Thoracic aorta (tissue), 2 donors: ENCODE data around the gene ZDHHC16. TPM values are rescaled to one million over a fixed set of nuclear protein-coding genes. Genes with fewer than 3 reads are reported as not detected.

Experiments
- ATAC-seq: fragments of 150-250 bp; one replicate; pipeline ENCODE4 v1.8.0; 2017; ENCODE audit warnings: low read depth; ENCODE audit not compliant: insufficient number of reproducible peaks, low FRiP score
- DNase-seq: peaks from one replicate; pipeline ENCODE4 v3.0.0-alpha.2; 2020; ENCODE audit warnings: low spot score
- H3K27ac ChIP-seq, 2 donors: fragments of 200-600 bp; sonication (generic); 1 replicate in 1 of 2; 2 replicates in 1 of 2; pipeline ENCODE4 v1.5.1; 2016; ENCODE audit warnings: mild to moderate bottlenecking in 2 of 2, moderate library complexity in 2 of 2
- H3K27me3 ChIP-seq: fragments of 200-600 bp; sonication (generic); replicated peaks from 2 replicates; pipeline ENCODE4 v1.6.0; 2016; ENCODE audit warnings: mild to moderate bottlenecking; ENCODE audit not compliant: insufficient read depth
- H3K36me3 ChIP-seq: fragments of 200-600 bp; sonication (generic); one replicate; pipeline ENCODE4 v1.5.1; 2016
- H3K4me1 ChIP-seq, 2 donors: fragments of 200-600 bp; sonication (generic); 1 replicate in 1 of 2; 2 replicates in 1 of 2; pipeline versions ENCODE4 v1.5.1 to v1.6.0; 2016; ENCODE audit warnings: low read depth in 2 of 2, mild to moderate bottlenecking in 1 of 2; ENCODE audit not compliant: control insufficient read depth in 1 of 2
- H3K4me3 ChIP-seq: fragments of 200-600 bp; sonication (generic); 2 replicates; pipeline ENCODE4 v1.5.1; 2016; ENCODE audit warnings: mild to moderate bottlenecking
- H3K9me3 ChIP-seq: fragments of 200-600 bp; sonication (generic); 2 replicates; pipeline ENCODE4 v1.5.1; 2016
- total RNA-seq, 2 donors: library from RNA; depleted of rRNA; stranded (reverse); fragments of >200 nt; gene quantifications; one replicate each; pipeline versions ENCODE4 v1.1.0 to v1.2.3, GENCODE V29; 2016
- TF ChIP-seq, protein P1 (sequence below): fragments of 200-600 bp; sonication (generic); IDR thresholded peaks from one replicate; pipeline ENCODE4 v1.5.1; 2019; ENCODE audit warnings: antibody characterized with exemption

The ZDHHC16 gene
- total RNA-seq, 2 donors from 2014 or later: 23.4 to 31.7 TPM

DNA sequence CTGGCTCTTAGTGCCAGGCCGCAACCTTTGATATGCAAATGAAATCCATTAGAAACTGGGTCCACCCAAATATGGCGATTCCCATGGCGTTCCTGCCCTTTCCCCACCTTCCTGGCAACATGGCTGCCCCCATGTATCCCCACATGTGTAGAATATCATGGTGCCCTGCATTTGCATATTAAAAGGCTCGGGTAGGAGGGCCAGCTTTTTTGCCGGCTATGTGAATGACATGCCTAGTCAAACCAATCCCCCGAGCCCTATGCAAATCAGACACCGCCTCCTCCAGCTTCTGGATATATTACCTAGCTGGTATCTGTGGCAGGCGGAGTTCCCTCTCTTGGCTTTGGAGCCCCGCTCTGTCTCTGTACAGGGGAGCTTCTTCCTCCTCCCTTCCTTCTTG, 34.0 kb downstream of the ZDHHC16 start:
- no peak for ATAC-seq
- TF ChIP-seq, protein P1, sequence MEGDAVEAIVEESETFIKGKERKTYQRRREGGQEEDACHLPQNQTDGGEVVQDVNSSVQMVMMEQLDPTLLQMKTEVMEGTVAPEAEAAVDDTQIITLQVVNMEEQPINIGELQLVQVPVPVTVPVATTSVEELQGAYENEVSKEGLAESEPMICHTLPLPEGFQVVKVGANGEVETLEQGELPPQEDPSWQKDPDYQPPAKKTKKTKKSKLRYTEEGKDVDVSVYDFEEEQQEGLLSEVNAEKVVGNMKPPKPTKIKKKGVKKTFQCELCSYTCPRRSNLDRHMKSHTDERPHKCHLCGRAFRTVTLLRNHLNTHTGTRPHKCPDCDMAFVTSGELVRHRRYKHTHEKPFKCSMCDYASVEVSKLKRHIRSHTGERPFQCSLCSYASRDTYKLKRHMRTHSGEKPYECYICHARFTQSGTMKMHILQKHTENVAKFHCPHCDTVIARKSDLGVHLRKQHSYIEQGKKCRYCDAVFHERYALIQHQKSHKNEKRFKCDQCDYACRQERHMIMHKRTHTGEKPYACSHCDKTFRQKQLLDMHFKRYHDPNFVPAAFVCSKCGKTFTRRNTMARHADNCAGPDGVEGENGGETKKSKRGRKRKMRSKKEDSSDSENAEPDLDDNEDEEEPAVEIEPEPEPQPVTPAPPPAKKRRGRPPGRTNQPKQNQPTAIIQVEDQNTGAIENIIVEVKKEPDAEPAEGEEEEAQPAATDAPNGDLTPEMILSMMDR: no peak
- H3K9me3 ChIP-seq: no peaks in the 10 kb centered on the region
- no peaks in the 10 kb centered on the region for H3K4me1 ChIP-seq
- H3K4me3 ChIP-seq: no peak overlapping the region
- peaks cover 48% of the 10 kb centered on the region for H3K36me3 ChIP-seq
- H3K27ac ChIP-seq: no peak overlapping the region
- DNase-seq: no peak
- no peaks in the 10 kb centered on the region for H3K27me3 ChIP-seq

DNA sequence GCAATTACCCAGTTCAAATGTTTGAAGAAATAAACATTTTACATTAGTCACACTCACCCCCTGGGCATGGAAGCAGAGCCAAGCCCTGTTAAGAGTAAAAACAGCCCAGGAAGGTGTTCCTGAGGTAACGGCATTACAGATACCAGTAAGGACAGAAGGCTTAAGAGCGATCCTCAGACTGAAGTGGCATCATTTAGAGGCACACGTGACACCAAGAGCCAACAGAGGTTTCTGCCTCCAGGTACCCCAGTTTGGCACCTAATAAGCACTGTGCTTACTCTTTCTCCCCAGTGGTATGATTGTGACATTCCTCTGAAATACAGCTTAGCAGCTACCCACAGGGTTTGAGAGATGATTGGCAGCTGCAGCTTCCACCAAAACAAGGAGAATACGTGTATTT, 35.1 kb downstream of the ZDHHC16 start:
- H3K4me3 ChIP-seq: no peak overlapping the region
- peaks cover 45% of the 10 kb centered on the region for H3K36me3 ChIP-seq
- no peaks in the 10 kb centered on the region for H3K4me1 ChIP-seq
- TF ChIP-seq, protein P1: no peak
- H3K27me3 ChIP-seq: no peaks in the 10 kb centered on the region
- no peak overlapping the region for H3K27ac ChIP-seq
- H3K9me3 ChIP-seq: no peaks in the 10 kb centered on the region
- no peak for ATAC-seq
- DNase-seq: no peak

DNA sequence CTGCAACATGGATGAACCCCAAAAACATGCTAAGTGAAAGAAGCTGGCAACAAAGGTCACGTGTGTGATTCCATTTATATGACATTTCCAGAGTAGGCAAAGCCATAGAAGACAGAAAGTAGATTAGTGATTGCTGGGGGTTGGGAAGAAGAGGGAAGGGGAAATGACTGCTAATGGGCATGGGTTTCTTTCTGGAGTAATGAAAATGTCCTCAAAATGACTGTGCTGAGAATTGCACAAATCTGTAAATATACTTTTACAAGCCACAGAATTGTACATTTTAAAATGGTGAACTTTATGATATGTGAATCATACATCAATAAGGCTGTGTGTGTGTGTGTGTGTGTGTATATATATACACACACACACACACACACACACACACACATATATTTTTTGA, 36.4 kb downstream of the ZDHHC16 start:
- no peaks in the 10 kb centered on the region for H3K9me3 ChIP-seq
- no peaks in the 10 kb centered on the region for H3K4me1 ChIP-seq
- H3K27ac ChIP-seq: no peak overlapping the region
- peaks cover 32% of the 10 kb centered on the region for H3K36me3 ChIP-seq
- no peak for ATAC-seq
- H3K4me3 ChIP-seq: no peak overlapping the region
- TF ChIP-seq, protein P1: no peak
- H3K27me3 ChIP-seq: no peaks in the 10 kb centered on the region
- no peak for DNase-seq

DNA sequence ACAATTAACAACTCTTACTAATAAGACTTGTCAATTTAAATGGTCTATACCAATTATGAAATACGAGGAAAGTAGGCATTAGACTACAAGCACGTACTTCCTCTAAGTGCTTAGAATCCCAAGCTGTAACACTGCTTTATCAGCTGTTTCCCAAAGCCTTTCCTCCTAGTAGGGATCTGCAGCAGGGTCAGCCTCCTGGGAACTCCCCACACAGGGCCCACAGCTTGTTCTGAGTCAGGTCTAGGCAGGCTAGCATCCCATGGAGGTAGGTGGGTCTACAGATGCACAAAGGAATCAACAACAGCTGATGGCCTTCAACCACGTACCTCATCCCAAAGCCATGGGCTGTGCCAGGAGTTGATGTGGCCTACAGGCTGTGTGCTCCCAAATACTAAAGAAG, 37.5 kb downstream of the ZDHHC16 start:
- peaks cover 26% of the 10 kb centered on the region for H3K36me3 ChIP-seq
- TF ChIP-seq, protein P1: no peak
- ATAC-seq: no peak
- H3K4me3 ChIP-seq: no peak overlapping the region
- H3K4me1 ChIP-seq: peaks cover 2 to 4% of the 10 kb centered on the region in 2 donors
- no peaks in the 10 kb centered on the region for H3K9me3 ChIP-seq
- no peak for DNase-seq
- no peak overlapping the region for H3K27ac ChIP-seq
- no peaks in the 10 kb centered on the region for H3K27me3 ChIP-seq

DNA sequence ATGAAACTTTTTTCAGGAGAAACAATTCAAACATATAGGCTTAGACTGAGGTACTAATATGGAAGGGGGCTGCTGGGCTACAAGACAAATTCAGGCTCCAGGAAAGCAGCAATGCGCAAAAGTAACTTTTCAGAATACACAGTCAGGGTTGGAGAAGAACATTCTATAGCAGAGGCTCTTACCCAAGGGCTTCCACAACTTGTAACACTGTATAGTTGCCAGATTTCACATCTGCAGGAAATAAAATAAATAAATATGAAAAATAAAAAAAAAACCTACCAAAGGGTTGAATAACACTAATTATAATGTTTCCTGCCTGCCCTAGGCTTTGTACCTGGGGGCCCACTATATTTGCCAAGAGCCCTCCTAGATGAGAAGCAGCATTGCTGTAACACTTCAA, 37.9 kb downstream of the ZDHHC16 start:
- Histone ChIP-seq H3K27me3 (no peaks in the 10 kb centered on the region), H3K9me3 (no peaks in the 10 kb centered on the region), H3K4me3 (no peak overlapping the region), H3K36me3 (peaks cover 25% of the 10 kb centered on the region), H3K4me1 (peaks cover 5 to 8% of the 10 kb centered on the region in 2 donors), H3K27ac (no peak overlapping the region)
- ATAC-seq (no peak), DNase-seq (no peak)
- TF ChIP-seq, protein P1: no peak
